ENCODE results near the gene LRRC14B.

DNA sequence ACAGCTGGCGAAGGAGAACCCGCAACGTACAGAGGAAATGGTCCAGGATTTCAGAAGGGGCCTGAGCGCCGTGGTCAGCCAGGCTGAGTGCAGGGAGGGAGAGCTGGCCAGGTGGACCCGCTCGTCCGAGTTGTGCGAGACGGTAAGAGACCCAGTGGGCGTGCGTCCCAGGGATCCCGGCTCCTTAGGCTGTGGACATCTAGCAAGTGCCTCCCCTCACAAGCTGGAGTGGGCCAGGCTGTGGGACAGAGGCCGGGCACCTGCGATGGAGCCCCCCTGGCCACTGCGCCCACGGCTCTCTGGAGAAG, 29.5 kb upstream of the LRRC14B start:
- TF ChIP-seq, protein P1, sequence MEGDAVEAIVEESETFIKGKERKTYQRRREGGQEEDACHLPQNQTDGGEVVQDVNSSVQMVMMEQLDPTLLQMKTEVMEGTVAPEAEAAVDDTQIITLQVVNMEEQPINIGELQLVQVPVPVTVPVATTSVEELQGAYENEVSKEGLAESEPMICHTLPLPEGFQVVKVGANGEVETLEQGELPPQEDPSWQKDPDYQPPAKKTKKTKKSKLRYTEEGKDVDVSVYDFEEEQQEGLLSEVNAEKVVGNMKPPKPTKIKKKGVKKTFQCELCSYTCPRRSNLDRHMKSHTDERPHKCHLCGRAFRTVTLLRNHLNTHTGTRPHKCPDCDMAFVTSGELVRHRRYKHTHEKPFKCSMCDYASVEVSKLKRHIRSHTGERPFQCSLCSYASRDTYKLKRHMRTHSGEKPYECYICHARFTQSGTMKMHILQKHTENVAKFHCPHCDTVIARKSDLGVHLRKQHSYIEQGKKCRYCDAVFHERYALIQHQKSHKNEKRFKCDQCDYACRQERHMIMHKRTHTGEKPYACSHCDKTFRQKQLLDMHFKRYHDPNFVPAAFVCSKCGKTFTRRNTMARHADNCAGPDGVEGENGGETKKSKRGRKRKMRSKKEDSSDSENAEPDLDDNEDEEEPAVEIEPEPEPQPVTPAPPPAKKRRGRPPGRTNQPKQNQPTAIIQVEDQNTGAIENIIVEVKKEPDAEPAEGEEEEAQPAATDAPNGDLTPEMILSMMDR (IDR thresholded peaks at IDR 0.05): no peak
- no peak for TF ChIP-seq POLR2A (IDR thresholded peaks at IDR 0.05)

Data from body of pancreas (tissue), 4 donors.